ENCODE measurements around the gene EPYC.

The EPYC gene

GRCh38 chr12:91040096-91040755 lies 35.5 kb upstream of the EPYC start:
- Histone ChIP-seq H3K36me3 (replicated peaks) (no peaks in the 10 kb centered on the region), H3K27me3 (replicated peaks) (no peaks in the 10 kb centered on the region), H3K4me3 (ENCODE audit: low read depth, low read length) (no peak overlapping the region), H3K27ac (no peak overlapping the region)
- no peak for DNase-seq
- TF ChIP-seq CTCF (IDR thresholded peaks at IDR 0.05; ENCODE audit: low read depth, low read length, missing control alignments), result no peak
- in situ Hi-C loops (cut with HindIII; ENCODE audit: low pct_ligation_motif_present, low sequenced_read_pairs), result no loop called here

GRCh38 chr12:91037276-91037675 lies 32.5 kb upstream of the EPYC start:
- Histone ChIP-seq H3K36me3 (replicated peaks) (no peaks in the 10 kb centered on the region), H3K27ac (no peak overlapping the region), H3K27me3 (replicated peaks) (no peaks in the 10 kb centered on the region), H3K4me3 (ENCODE audit: low read depth, low read length) (no peak overlapping the region)
- no peak for DNase-seq
- TF ChIP-seq CTCF (IDR thresholded peaks at IDR 0.05; ENCODE audit: low read depth, low read length, missing control alignments), result no peak
- in situ Hi-C loops (cut with HindIII; ENCODE audit: low pct_ligation_motif_present, low sequenced_read_pairs), result no loop called here

GRCh38 chr12:91033251-91033650 lies 28.5 kb upstream of the EPYC start:
- in situ Hi-C loops (cut with HindIII; ENCODE audit: low pct_ligation_motif_present, low sequenced_read_pairs), result no loop called here
- Histone ChIP-seq H3K27me3 (replicated peaks) (no peaks in the 10 kb centered on the region), H3K27ac (no peak overlapping the region), H3K36me3 (replicated peaks) (no peaks in the 10 kb centered on the region), H3K4me3 (ENCODE audit: low read depth, low read length) (no peak overlapping the region)
- no peak for TF ChIP-seq CTCF (IDR thresholded peaks at IDR 0.05; ENCODE audit: low read depth, low read length, missing control alignments)
- DNase-seq, result no peak

GRCh38 chr12:91023326-91024004 lies 18.7 kb upstream of the EPYC start:
- in situ Hi-C loops (cut with HindIII; ENCODE audit: low pct_ligation_motif_present, low sequenced_read_pairs), result no loop called here
- no peak overlapping the region for H3K27ac ChIP-seq
- no peaks in the 10 kb centered on the region for H3K27me3 ChIP-seq (replicated peaks)
- no peak overlapping the region for H3K4me3 ChIP-seq (ENCODE audit: low read depth, low read length)
- peak; percentile 56 for DNase-seq
- H3K36me3 ChIP-seq (replicated peaks), result no peaks in the 10 kb centered on the region
- no peak for TF ChIP-seq CTCF (IDR thresholded peaks at IDR 0.05; ENCODE audit: low read depth, low read length, missing control alignments)

- in situ Hi-C loops (cut with HindIII; ENCODE audit: low pct_ligation_motif_present, low sequenced_read_pairs), result no loop called here
- no peak overlapping the region for H3K27ac ChIP-seq
- no peaks in the 10 kb centered on the region for H3K27me3 ChIP-seq (replicated peaks)
- H3K4me3 ChIP-seq (ENCODE audit: low read depth, low read length), result no peak overlapping the region
- no peaks in the 10 kb centered on the region for H3K36me3 ChIP-seq (replicated peaks)
- no peak for DNase-seq
- no peak for TF ChIP-seq CTCF (IDR thresholded peaks at IDR 0.05; ENCODE audit: low read depth, low read length, missing control alignments)
Observed at GRCh38 chr12:91021076-91021475, 16.3 kb upstream of the EPYC start.
